ENCODE data around the gene FAM9C.
"Not testable (repeated sequence)": the region's sequence is repeated elsewhere in the genome, so short reads cannot be mapped to it uniquely, and the experiment has no call there.

The FAM9C gene
- 0 reads per million in 2 donors for total RNA-seq

DNA sequence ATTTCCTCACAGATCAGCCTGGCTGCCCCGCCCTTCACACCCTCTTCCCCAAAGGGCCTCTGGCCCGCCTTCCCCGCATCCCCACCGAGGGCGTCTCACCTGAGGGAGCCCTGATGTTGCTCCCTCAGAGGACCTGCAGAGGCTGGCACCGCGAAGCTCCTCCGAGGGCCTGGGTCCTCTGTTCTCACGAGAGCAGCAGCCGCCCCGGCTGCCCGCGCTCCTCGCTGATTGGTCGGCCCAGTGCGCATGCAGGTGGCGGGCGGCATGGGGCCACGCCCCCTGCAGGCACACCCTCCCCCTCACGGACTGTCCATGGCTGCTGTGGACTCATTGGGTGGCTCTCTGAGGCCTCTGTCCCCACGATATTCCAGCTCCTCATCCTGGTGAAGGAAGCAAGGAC lies at the start of gene FAM9C:
FAM9C (minus strand) TSS at position 180 of the 400 bp plus-strand sequence. CDS start 831 bp downstream, outside the sequence.
- DNase-seq = no peak

DNA sequence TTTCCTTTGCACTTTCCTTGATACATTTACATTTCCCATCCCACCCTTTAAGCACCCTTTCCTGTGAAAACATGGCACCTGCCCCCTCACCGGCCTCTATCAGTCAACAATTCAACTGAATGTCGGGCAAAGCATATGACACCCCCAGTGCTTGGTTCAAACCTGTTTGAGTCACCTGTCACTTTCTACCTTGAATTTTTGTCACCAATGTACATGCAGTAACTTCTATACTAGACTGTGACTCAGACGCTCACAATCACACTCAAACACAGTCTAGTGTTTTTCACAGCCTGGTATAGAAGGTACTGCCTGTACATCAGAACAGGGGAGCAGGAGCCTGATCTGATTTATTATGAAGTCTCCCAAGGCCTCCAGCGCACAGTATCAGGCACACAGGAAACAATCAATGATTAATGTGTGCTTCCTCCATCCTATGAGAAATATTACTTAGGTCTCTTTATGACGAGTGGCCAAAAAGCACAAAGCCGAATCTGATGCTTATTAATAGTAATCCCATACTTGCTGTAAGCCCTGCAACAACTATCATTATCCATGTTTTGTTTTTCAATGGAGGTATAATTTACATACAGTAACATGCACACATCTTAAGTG lies 49.2 kb upstream of the FAM9C start:
- peak in 1 of 5 experiments; percentile 55 for DNase-seq

DNA sequence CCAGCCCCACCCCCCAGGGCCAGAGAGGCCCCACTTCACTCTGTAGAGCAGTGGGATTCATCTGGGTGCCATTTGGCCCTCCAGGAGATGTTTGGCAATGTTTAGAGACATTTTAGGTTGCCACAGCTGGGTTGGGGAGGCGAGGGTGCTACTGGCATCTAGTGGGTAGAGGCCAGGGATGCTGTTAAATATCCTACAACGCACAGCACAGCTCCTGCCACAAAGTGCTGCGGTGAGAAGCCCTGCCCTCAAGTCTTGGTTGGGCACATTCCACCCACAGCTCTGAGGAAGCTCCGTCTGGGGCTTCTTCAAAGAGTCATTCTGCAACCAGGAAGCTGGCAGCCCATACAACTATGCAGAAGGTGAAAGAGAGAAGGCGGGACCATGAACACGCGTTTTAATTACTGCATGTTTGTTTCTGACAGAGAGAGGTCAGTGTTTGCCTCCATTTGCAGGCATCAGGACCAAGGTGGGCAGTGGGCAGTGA lies 48.1 kb upstream of the FAM9C start:
- DNase-seq = peak in 4 of 5 experiments; percentile 55 to 98 (median 80)

DNA sequence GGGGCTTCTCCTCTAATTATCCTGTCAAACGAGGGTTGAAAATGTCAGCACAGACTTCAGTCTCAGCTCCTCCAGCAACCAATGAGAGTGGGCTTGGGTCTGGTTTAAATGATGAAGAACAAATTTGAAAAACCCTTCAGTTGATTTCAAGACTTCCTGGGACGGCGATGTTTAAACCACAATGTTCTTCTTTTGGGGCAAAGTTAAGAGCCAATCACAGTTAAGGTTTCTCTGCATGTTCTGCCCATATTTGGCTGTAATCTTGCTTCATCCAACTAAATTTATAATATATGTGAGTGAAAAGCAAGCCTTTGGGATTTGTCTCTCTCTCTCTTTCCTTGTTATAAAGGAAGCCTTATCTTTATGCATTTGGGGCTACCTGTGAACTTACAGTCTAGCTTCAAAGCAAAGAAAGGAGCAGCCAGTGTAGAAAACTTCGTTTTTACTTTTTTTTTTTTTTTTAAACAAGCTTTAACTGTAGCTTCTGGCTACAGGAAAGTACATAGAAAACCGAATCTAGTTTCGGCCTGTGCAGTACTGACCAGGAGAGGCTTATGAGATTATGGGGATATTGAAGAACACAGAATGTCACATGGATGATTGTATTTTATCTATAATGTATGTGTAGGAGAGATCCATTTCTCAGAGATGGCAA lies 46.8 kb upstream of the FAM9C start:
- peak in 2 of 5 experiments; percentile 51 to 90 for DNase-seq

DNA sequence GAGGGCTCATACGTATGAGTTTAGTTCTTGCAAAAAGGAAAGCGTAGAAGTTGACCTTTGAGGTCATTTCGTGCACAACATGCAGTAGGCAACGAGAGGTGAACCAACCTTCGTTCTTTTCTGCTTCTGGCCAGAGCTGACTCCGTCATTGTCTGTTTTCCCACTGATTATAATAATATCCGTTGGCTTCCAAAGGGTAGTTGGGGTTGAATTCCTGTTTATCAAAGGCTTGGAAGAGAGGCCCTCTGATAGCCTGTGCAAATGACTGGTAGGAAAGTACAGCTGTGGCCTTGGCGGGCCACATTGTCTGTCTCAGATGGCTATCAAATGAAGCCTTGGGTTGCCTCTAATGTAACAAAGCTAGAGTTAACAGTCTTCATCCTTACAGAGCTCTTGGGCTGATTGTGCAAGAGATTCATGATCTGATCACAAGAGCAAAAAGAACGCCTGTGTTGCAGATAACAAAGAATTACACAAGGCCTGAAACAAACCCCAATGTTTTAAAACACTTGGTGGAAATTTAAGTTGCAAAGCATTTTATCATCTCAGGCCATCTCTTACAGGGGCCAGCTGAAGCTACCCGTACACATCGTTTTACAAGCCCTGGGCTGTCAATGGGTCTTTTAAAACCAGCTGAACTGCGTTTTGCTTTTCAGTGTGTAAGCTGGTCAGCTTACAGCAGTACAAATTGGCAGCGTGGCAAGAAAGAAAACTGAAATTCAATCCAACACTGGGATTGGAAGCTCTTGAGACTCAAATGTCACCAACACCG lies 46.1 kb upstream of the FAM9C start:
- peak in 1 of 5 experiments; percentile 84 for DNase-seq

DNA sequence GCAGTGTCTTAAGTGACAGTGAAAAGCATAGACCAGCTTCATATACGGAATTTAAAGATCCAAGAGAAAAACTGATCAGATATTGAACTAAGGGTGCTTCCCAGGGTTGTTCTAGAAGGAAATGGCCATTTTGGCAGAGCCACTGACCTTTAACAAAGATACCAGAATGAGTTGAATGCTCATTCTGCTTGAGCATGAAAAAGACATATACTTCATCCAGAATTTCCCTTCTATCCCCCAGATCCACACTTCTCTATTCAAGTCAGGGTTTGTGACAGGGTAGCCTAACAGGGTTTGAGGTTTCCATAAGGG lies 45.6 kb upstream of the FAM9C start:
- no peak for DNase-seq

DNA sequence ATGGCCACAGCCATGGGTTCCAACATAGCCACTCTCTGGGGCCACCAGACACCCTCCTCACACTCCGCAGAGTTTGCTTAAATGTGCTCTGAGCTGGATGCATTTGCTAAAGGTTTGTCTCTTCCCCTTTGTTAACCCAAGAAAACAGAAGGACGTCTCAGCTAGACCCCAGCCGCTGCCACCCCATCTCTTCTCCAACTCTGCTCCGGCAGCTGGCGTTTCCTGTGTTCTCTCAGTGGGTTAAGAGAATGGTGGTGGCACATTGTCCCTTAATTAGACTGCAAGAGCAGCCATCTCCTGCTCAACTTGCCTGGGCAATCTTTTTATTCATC lies 43.7 kb upstream of the FAM9C start:
- peak in 1 of 5 experiments; percentile 77 for DNase-seq

DNA sequence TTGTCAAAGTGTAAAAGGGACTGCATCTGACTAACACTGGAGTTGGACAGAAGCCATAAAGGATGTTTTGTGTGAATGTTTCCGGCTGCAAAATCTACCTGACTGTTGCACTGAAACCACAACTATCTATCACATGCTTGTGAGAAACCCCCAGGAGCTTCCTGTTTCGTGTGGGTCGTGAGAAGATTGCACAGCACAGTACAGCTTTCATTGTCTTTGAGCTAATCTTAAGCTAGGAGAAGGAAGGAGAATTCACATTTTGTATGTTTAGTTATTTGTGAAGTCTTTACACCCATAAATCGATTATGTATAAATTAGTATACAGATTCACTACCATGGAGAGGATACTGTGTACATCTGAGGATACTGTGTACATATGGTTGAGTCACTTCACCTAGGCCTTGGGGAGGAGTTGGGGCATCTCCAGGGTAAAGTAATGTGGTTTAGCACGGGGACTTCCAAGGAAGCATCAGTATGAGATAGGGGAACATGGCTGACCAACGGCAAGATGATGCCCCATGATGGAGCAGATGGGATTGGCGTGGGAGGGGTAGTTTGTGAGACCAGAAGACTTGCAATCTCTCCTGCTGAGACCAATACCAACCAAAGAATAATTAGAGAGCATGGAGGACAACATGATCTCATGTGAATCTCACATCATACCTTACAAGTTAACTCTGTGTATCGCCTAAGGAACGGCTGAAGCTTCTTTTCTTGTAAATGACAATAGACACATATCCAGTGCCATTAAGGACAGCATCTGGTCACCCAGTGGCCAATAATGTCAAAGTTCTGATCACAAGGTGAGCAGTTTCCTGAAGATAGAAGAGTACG lies 43.1 kb upstream of the FAM9C start:
- DNase-seq = peak in 3 of 5 experiments; percentile 50 to 95 (median 89)

DNA sequence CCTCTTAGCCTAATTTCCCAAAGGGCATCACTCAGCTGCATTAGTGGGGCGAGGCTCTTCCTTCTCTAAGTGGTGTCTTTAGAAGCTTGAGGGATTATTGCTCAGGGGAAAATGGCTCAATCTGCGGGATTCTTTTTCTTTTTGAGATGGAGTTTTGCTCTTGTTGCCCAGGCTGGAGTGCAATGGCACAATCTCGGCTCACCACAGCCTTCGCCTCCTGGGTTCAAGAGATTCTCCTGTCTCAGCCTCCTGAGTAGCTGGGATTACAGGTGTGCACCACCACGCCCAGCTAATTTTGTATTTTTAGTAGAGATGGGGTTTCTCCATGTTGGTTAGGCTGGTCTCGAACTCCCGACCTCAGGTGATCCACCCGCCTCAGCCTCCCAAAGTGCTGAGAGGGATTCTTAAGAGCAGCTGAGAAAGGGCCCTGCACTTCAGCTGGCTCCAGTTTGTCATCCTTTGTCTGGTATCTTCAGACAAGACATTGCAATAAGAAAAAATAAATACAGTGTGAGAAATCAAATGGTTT lies 42.4 kb upstream of the FAM9C start:
- DNase-seq = not testable (repeated sequence)

DNA sequence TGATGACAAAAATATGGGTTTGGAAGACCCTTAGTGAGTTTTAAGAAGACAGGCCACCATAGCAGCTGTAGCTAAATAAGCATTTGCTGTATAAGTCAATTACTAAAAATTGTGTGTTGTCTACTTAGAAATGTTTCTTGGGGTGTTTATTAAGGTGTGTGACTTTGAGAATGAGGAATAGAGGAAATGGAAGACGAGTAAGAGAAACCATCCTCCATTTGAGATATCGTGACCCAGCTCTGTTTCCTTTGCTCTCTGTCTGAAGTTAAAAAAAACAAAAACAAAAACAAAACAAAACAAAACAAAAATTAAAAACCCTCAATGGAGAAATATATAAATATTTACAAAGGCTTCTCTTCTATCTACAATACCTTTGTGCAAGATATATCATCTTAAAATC lies 41.7 kb upstream of the FAM9C start:
- DNase-seq = peak in 1 of 5 experiments; percentile 51

DNA sequence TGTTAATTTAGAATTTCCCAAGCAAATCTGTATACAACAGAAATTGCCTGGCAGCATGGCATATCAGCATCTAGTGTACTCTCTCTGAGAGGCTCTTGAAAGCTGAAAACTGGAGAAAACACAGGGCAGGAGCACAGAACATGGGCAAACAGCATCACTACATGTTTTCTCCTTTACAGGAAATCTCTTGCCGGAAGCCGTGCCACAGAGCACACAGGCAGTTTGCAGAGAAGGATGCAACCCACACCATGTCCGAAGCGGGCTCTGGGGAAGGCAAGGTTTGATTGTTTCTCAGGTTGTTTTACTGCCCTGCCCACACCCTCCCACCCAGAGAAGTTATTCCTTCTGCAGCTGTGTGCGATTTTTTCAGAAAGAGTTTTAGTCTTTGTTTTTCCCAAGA lies 41.1 kb upstream of the FAM9C start:
- DNase-seq = peak in 2 of 5 experiments; percentile 23 to 91

DNA sequence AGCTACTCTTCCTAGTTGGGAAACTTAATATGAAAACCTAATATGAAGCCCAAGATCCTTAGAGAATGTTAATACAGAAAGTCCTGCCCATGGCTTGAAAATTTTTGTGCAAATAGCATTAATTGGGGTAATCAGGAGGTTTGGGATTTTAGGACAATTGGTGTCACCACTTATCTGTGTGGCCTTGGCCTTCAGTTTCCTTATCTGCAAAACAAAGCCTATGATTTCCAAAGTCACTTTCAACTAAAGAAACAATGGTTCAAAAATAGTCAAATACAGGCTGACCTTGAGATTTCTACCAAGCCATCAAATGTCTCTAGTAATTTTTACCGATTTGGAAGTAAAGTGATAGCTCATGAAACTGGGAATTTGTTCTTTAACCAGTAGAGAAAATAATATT lies 40.2 kb upstream of the FAM9C start:
- DNase-seq = no peak

DNA sequence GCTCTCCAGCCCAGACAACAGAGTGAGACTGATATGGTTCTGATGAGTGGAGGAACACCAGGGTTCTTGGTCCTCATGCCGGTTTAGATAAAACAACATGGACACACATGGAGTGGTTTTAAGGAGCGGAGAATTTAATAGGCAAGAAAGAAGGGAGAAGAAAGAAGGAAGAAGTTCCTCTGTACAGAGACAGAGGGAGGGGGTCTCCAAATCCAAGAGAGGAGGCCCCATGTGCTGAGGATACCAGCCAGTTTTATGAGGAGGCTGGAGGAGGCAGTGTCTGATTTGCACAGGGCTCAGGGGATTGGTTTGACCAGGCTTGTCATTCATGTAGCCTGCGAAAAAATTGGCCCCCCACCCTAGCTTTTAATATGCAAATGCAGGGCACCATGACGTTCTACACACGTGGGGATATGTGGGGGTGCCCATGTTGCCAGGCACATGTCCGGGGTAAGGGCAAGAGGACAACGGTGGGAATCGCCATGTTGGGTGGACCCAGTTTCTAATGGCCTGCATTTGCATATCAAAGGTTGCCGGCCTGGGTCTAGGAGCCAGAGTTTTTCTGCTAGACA lies 39.4 kb upstream of the FAM9C start:
- not testable (repeated sequence) for DNase-seq

DNA sequence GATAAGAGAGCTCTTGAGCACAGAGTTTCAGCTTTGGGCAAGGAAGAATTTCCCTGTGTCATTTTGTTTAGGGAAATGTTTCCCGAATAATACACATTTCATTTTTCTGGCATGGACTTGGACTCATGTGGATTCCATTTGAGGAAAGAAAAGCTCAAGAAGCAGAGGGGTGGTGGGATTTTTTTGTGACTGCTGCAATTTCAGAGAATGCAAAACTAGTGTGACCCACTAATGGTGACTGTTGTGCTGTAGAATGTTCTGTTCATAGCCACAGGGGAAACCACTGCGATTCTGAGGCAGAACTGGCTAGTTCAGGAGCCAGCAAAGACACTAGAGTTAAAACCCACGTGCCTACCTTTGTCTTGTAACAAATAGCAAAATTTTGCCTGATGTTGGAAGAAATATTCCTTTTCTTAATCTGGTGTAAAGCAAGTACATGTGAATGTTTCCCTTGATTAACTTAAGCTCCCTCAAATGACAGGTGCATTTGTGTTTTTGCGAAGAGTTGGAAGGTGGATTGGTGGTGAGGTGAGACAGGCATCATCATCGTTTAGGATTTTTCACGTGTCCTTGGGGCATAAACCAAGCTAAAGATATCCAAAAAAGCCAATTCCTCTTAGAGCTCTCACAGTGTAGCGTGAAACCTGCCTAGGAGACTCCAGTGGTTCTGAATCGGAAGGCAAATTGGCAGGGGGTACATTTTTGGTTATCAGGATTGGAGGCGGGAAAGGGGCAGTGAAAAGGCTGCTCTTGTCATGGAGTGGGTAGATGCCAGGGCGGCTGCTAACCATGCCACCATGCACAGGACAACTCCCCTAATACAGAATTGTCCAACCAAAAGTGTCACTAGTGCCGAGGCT lies 38.0 kb upstream of the FAM9C start:
- DNase-seq = peak in 1 of 5 experiments; percentile 68

DNA sequence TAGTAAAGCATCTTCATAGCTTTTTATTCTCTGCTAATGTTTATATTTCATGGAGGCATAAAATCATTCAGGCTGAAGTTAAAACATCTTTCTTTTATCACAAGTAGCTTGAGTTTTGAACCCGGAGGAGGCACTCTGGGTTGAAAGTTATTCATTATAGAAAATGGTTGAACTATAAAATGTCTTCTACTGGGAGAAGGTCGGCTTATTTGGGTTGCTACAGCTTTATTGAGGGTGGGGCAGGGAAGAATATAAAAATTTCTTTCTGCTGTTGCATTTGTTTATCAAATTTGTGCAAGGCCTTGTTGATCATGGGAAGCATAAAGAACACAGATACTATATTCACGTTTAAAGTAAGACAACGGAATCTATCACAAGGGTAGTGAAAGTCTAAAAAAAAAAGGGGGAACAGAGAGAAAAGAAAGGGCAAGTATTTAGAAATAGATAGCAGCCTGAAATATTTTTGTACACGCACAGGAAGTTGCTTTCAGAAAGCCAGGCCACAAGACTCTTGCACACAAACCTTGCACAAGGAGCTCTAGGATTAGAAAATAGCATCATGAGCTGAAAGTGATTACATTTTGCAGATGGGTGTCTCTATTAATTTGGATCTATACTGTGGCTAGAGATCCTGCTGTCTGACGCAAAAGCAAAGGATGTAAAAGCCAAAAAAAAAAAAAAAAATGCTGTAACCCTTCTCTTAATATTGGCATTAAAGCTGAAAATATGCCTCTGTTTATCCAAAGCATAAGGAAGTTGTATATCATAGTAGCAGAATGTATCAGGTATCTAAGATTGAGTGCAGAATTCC lies 37.2 kb upstream of the FAM9C start:
- DNase-seq = peak in 1 of 5 experiments; percentile 83

DNA sequence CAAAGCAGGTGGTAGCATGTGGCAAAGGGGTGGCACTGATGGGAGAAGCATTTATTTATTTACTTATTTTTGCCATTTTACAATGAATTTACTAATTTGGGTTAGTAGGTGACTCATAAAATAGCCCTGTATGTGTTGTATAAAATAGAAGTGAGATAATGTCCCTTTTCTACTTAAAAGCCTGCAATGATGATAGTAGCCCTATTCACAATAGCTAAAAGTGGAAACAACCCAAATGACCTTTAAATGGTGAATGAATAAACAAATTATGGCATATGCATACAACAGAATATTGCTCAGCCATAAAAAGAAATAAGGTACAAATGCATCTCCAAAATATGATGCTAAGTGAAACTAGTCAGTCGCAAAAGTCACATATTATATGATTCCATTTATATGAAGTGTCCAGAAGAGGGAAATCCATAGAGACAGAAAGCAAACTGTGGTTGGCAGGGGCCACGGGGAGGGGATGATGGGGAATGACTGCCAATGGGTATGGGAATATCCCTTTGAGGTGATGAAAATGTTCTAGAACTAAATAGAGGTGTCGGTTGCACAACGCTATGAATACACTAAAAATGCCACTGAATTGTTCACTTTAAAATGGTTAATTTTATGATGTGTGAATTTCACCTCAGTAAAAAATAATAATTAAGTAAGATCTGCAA lies 35.8 kb upstream of the FAM9C start:
- DNase-seq = no peak

DNA sequence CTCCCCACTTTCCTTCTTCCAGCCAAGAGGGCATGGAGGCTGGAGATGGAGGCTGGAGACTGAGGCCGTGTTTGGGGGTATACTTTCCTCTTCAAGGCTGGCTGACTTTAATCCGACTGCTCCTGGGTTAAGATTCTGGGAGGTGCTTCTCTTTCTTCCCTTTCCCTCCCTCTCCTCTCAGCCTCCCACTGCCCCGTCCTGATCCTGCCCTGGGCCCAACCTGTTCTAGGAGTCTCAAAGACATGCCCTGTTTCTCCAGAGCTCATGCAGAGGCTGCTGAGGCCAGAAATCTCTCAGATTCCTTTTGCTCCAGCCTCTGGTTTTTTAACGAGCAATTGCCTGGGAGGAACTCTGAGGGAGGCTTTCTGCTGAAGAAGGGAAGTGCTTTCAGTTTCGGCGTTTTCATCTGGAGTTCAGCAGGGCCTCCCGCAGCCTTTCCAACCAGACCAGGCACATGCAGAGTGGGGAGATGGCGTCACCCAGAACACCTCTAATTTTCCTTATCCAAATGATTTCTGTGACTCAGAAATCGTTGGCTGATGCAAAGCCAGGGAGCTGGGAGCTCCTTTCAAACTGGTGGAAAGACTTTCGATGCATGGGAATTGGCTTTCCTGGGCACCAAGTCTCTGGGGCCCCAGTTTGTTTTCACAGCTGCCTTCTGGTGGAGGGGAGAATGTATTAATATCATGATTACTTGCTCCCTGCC lies 34.5 kb upstream of the FAM9C start:
- no peak for DNase-seq

DNA sequence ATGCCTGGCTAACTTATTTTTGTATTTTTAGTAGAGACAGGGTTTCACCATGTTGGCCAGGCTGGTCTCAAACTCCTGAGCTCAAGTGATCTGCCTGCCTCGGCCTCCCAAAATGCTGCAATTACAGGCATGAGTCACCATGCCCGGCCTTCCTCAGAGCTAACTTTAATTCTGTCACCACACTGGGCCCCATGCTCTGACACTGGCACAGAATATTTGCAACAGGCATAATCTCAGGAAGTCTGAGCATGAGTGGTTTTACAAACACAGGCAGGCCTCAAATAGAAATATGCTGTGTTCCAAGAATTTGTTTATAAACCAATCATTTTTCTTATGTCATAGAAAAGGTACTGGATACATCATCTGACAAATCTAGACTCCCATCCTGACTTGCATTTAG lies 32.7 kb upstream of the FAM9C start:
- DNase-seq = peak in 1 of 5 experiments; percentile 65

Measured in T-helper 2 cell (primary cell).